K562 (cell line): ENCODE data around the gene FSTL4. TPM values are rescaled to one million over a fixed set of nuclear protein-coding genes. Genes with fewer than 3 reads are reported as not detected.

ENCODE experiments used
- ETV6 ChIP-seq, 3 experiments: fragments of 150-350 bp in 1 of 3; sonication (generic) in 1 of 3; formaldehyde crosslinking in 1 of 3; IDR thresholded peaks; 2 replicates each; pipeline versions ENCODE4 v1.6.1 to v1.8.0; 2014 to 2022; ENCODE audit warnings: borderline replicate concordance in 2 of 3, low read depth in 2 of 3, antibody characterized with exemption in 1 of 3, low read length in 1 of 3, mild to moderate bottlenecking in 1 of 3, missing genetic modification reagents in 1 of 3
- HNRNPH1 ChIP-seq: fragments of 200-400 bp; formaldehyde crosslinking; optimal IDR thresholded peaks from 2 replicates; pipeline ENCODE3; 2017; ENCODE audit warnings: low read depth, mild to moderate bottlenecking, low read length, moderate library complexity
- TBP ChIP-seq: optimal IDR thresholded peaks from 2 replicates; pipeline ENCODE3; 2011; ENCODE audit warnings: low read depth, low read length, improper control_type of control experiment
- polyA plus RNA-seq, 8 experiments: library from polyadenylated mRNA; depleted of rRNA in 4 of 8; stranded (reverse) in 5 of 8; unstranded in 3 of 8; fragments of >200 nt; fragmentation: Nextera tagmentation in 2 of 8; fragmentation: Illumina TruSeq in 1 of 8; extraction: Ambion mirVana in 2 of 8; extraction: Trizol in 1 of 8; gene quantifications; 2 replicates each; pipeline versions ENCODE4 v1.2.1 to v1.2.3, GENCODE V29; 2011 to 2014; ENCODE audit warnings: inconsistent platforms in 1 of 8, missing spikeins in 1 of 8
- total RNA-seq, 7 experiments: library from RNA; depleted of rRNA in 6 of 7; stranded (reverse); fragments of >200 nt in 6 of 7; fragmentation: Illumina TruSeq in 2 of 7; extraction: Trizol in 2 of 7; gene quantifications; 2 replicates each; pipeline versions ENCODE4 v1.2.1 to v1.2.3, GENCODE V29; 2011 to 2021; ENCODE audit warnings: low replicate concordance in 1 of 7
- TF ChIP-seq, protein P1 (sequence below): fragments of 200-600 bp; sonication (generic); IDR thresholded peaks from one replicate; pipeline ENCODE4 v1.6.1; 2012; ENCODE audit warnings: mild to moderate bottlenecking, low read depth, low read length, inconsistent platforms
- TF ChIP-seq, protein P2 (sequence below): fragments of 250-450 bp; sonication (Bioruptor Pico); IDR thresholded peaks from 2 replicates; pipeline ENCODE4 v1.4.0; 2020; ENCODE audit warnings: mild to moderate bottlenecking, moderate library complexity

FSTL4 gene
- total and polyA plus RNA-seq, 9 of the 15 experiments (the other 6 are each of a cell fraction or from before 2014, with no cell fraction given) = 0.08 to 0.18 (median 0.10) TPM; not detected in 5

DNA sequence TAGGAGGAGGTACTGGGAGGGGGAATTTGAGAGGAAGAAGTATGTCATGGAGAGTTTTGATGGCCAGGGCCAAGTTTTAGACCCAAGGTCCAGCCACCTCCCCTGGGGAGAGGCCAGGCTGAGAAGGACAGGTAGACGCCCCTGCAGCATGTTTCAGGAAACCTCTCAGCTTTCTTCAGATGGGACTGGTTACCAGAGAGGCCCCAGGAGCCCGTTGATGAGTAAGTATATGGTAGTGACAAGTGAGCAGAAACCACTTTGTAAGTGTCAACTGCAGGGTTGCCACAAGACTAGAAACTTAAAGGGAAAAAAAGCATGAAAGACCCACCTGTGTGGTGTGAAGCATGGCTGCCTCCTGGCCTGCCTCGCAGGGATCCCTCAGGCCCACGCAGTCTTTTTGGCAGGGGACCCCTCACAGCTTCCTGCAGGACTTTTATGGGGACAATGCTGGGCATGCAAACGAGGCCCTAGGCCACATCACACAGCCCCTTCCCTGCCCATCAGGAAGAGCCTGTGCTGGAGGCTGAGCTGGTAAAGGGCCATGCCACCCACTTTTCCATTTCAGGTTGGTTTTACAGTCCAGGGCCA lies 255.9 kb downstream of the FSTL4 start (continued):
- TF ChIP-seq, protein P1, sequence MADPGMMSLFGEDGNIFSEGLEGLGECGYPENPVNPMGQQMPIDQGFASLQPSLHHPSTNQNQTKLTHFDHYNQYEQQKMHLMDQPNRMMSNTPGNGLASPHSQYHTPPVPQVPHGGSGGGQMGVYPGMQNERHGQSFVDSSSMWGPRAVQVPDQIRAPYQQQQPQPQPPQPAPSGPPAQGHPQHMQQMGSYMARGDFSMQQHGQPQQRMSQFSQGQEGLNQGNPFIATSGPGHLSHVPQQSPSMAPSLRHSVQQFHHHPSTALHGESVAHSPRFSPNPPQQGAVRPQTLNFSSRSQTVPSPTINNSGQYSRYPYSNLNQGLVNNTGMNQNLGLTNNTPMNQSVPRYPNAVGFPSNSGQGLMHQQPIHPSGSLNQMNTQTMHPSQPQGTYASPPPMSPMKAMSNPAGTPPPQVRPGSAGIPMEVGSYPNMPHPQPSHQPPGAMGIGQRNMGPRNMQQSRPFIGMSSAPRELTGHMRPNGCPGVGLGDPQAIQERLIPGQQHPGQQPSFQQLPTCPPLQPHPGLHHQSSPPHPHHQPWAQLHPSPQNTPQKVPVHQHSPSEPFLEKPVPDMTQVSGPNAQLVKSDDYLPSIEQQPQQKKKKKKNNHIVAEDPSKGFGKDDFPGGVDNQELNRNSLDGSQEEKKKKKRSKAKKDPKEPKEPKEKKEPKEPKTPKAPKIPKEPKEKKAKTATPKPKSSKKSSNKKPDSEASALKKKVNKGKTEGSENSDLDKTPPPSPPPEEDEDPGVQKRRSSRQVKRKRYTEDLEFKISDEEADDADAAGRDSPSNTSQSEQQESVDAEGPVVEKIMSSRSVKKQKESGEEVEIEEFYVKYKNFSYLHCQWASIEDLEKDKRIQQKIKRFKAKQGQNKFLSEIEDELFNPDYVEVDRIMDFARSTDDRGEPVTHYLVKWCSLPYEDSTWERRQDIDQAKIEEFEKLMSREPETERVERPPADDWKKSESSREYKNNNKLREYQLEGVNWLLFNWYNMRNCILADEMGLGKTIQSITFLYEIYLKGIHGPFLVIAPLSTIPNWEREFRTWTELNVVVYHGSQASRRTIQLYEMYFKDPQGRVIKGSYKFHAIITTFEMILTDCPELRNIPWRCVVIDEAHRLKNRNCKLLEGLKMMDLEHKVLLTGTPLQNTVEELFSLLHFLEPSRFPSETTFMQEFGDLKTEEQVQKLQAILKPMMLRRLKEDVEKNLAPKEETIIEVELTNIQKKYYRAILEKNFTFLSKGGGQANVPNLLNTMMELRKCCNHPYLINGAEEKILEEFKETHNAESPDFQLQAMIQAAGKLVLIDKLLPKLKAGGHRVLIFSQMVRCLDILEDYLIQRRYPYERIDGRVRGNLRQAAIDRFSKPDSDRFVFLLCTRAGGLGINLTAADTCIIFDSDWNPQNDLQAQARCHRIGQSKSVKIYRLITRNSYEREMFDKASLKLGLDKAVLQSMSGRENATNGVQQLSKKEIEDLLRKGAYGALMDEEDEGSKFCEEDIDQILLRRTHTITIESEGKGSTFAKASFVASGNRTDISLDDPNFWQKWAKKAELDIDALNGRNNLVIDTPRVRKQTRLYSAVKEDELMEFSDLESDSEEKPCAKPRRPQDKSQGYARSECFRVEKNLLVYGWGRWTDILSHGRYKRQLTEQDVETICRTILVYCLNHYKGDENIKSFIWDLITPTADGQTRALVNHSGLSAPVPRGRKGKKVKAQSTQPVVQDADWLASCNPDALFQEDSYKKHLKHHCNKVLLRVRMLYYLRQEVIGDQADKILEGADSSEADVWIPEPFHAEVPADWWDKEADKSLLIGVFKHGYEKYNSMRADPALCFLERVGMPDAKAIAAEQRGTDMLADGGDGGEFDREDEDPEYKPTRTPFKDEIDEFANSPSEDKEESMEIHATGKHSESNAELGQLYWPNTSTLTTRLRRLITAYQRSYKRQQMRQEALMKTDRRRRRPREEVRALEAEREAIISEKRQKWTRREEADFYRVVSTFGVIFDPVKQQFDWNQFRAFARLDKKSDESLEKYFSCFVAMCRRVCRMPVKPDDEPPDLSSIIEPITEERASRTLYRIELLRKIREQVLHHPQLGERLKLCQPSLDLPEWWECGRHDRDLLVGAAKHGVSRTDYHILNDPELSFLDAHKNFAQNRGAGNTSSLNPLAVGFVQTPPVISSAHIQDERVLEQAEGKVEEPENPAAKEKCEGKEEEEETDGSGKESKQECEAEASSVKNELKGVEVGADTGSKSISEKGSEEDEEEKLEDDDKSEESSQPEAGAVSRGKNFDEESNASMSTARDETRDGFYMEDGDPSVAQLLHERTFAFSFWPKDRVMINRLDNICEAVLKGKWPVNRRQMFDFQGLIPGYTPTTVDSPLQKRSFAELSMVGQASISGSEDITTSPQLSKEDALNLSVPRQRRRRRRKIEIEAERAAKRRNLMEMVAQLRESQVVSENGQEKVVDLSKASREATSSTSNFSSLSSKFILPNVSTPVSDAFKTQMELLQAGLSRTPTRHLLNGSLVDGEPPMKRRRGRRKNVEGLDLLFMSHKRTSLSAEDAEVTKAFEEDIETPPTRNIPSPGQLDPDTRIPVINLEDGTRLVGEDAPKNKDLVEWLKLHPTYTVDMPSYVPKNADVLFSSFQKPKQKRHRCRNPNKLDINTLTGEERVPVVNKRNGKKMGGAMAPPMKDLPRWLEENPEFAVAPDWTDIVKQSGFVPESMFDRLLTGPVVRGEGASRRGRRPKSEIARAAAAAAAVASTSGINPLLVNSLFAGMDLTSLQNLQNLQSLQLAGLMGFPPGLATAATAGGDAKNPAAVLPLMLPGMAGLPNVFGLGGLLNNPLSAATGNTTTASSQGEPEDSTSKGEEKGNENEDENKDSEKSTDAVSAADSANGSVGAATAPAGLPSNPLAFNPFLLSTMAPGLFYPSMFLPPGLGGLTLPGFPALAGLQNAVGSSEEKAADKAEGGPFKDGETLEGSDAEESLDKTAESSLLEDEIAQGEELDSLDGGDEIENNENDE = no peak
- TF ChIP-seq ETV6 (IDR thresholded peaks at IDR 0.05; ENCODE audit: borderline replicate concordance in 1 of 2, low read depth in 2 of 2, low read length in 1 of 2) (no peak), ETV6 (CRISPR knock-in tag; IDR thresholded peaks at IDR 0.05; ENCODE audit: borderline replicate concordance) (no peak), HNRNPH1 (no peak), TBP (no peak)
- TF ChIP-seq, protein P2, sequence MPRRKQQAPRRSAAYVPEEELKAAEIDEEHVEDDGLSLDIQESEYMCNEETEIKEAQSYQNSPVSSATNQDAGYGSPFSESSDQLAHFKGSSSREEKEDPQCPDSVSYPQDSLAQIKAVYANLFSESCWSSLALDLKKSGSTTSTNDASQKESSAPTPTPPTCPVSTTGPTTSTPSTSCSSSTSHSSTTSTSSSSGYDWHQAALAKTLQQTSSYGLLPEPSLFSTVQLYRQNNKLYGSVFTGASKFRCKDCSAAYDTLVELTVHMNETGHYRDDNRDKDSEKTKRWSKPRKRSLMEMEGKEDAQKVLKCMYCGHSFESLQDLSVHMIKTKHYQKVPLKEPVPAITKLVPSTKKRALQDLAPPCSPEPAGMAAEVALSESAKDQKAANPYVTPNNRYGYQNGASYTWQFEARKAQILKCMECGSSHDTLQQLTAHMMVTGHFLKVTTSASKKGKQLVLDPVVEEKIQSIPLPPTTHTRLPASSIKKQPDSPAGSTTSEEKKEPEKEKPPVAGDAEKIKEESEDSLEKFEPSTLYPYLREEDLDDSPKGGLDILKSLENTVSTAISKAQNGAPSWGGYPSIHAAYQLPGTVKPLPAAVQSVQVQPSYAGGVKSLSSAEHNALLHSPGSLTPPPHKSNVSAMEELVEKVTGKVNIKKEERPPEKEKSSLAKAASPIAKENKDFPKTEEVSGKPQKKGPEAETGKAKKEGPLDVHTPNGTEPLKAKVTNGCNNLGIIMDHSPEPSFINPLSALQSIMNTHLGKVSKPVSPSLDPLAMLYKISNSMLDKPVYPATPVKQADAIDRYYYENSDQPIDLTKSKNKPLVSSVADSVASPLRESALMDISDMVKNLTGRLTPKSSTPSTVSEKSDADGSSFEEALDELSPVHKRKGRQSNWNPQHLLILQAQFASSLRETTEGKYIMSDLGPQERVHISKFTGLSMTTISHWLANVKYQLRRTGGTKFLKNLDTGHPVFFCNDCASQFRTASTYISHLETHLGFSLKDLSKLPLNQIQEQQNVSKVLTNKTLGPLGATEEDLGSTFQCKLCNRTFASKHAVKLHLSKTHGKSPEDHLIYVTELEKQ = no peak
